ENCODE data around the gene ZBTB20. TPM values are rescaled to one million over a fixed set of nuclear protein-coding genes. Genes with fewer than 3 reads are reported as not detected.

Gene ZBTB20
- total RNA-seq, 1 experiment from 2014 or later, result 1.6 TPM

DNA sequence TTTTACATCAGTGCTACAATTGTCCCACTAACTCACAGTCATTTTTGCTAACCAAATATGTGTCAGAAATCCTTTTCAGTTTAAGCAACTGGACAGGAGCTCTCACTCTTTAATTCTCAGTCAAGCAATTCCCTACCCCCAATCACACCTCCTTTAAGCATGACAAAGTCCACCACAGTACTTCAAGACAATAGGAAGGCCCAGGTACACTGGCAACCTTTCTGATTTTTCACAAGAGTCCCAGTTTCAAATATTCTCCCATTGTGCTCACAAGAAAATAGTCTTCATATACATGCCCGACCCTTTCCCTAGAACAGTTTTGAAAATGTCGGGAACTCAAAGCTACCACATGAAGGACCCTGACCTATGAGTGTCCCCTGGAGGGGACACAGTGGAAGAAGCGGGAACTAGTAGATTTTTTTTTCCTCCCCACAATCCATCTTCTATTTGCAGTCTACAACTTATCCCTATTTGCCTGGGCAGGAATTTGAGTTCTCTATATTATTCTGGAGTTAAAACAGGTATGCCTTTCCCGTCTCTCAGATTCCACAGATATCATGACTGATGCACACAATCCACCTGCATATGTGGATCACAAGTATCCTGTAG lies 439.7 kb downstream of the ZBTB20 start:
- no peak for DNase-seq
- Histone ChIP-seq H4K20me1 (ENCODE audit: insufficient read depth, low read depth, low read length) (no peaks in the 10 kb centered on the region), H3K4me2 (ENCODE audit: low read depth, low read length, poor library complexity, severe bottlenecking) (no peak overlapping the region), H3K4me1 (ENCODE audit: low read length) (no peaks in the 10 kb centered on the region), H3K79me2 (ENCODE audit: low read length) (no peaks in the 10 kb centered on the region), H3K9ac (ENCODE audit: low read length) (no peak overlapping the region), H2AFZ (ENCODE audit: low read length) (no peak overlapping the region), H3K27me3 (ENCODE audit: low read length) (no peaks in the 10 kb centered on the region), H3K36me3 (ENCODE audit: insufficient read depth, low read length) (no peaks in the 10 kb centered on the region), H3K9me3 (ENCODE audit: low read length) (no peaks in the 10 kb centered on the region), H3K9me2 (replicated peaks; ENCODE audit: insufficient read depth, low read length) (no peaks in the 10 kb centered on the region), H3K27ac (ENCODE audit: low read length) (no peak overlapping the region), H3K4me3 (ENCODE audit: low read length) (no peak overlapping the region)

DNA sequence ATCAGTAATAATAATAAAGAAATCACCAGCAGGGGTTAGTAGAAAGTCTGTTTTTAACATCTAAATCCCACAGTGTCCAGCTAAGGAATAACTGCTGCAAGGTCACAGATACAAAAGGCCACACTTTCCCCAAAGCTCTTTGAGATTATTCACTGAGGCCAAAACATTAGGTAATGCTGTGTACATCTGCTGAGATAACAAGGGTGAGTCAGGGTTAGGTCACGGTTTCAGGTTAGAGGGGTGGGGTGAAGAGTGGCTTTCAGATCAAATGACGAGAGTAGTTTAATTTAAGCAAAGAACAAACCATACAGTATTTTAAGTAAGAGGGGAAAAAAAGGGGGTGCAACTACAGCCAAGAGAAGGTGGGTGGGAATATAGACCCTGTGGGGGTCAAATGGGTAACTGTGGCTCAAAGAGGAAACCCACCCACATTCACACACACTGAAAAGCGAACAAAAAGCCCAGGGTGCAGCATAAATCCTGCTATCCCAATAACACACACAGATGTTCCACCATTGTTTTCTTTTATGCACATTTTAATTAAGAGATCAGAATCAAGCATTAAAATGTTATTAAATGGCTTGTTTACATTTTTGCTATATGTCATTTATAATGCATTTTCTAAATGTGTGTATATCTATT lies 440.4 kb downstream of the ZBTB20 start:
- H3K9me2 ChIP-seq (replicated peaks; ENCODE audit: insufficient read depth, low read length), result no peaks in the 10 kb centered on the region
- no peaks in the 10 kb centered on the region for H4K20me1 ChIP-seq (ENCODE audit: insufficient read depth, low read depth, low read length)
- no peak overlapping the region for H2AFZ ChIP-seq (ENCODE audit: low read length)
- no peak overlapping the region for H3K4me3 ChIP-seq (ENCODE audit: low read length)
- H3K79me2 ChIP-seq (ENCODE audit: low read length), result no peaks in the 10 kb centered on the region
- H3K27me3 ChIP-seq (ENCODE audit: low read length), result no peaks in the 10 kb centered on the region
- no peaks in the 10 kb centered on the region for H3K36me3 ChIP-seq (ENCODE audit: insufficient read depth, low read length)
- H3K9ac ChIP-seq (ENCODE audit: low read length), result no peak overlapping the region
- no peak overlapping the region for H3K4me2 ChIP-seq (ENCODE audit: low read depth, low read length, poor library complexity, severe bottlenecking)
- no peaks in the 10 kb centered on the region for H3K9me3 ChIP-seq (ENCODE audit: low read length)
- no peaks in the 10 kb centered on the region for H3K4me1 ChIP-seq (ENCODE audit: low read length)
- no peak for DNase-seq
- no peak overlapping the region for H3K27ac ChIP-seq (ENCODE audit: low read length)

DNA sequence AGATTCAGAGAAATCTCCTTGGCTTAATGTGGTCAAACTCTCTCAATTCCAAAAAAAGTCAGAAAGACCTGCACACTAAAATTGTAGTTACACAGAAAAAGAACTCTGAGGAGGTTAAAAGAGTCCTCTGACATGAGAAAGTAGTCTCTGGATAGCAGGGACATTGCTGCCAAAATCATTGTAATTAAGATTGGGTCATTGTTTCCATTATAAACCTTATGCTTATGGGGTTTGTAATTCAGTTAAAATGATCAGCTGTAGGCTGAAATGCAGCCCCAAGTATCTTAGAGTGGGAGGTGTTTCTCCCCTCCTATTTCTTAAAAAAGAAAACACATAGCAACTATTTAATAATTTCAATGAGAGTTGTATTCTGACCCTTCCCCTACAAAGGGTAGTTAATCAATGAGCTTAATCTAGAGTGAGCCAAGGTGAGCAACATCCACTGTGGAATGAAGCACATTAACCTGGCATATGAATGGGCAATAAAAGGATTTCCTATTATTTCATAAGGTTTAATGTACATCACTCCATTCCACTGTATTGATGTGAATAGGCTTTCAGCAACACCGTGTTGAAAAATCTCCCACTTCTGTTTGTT lies 446.4 kb downstream of the ZBTB20 start:
- no peaks in the 10 kb centered on the region for H3K9me3 ChIP-seq (ENCODE audit: low read length)
- DNase-seq, result no peak
- no peaks in the 10 kb centered on the region for H3K4me1 ChIP-seq (ENCODE audit: low read length)
- no peak overlapping the region for H3K27ac ChIP-seq (ENCODE audit: low read length)
- H3K9ac ChIP-seq (ENCODE audit: low read length), result no peak overlapping the region
- H3K79me2 ChIP-seq (ENCODE audit: low read length), result no peaks in the 10 kb centered on the region
- H3K4me3 ChIP-seq (ENCODE audit: low read length), result no peak overlapping the region
- H3K4me2 ChIP-seq (ENCODE audit: low read depth, low read length, poor library complexity, severe bottlenecking), result no peak overlapping the region
- H3K9me2 ChIP-seq (replicated peaks; ENCODE audit: insufficient read depth, low read length), result no peaks in the 10 kb centered on the region
- no peaks in the 10 kb centered on the region for H4K20me1 ChIP-seq (ENCODE audit: insufficient read depth, low read depth, low read length)
- H3K27me3 ChIP-seq (ENCODE audit: low read length), result no peaks in the 10 kb centered on the region
- no peaks in the 10 kb centered on the region for H3K36me3 ChIP-seq (ENCODE audit: insufficient read depth, low read length)
- H2AFZ ChIP-seq (ENCODE audit: low read length), result no peak overlapping the region

DNA sequence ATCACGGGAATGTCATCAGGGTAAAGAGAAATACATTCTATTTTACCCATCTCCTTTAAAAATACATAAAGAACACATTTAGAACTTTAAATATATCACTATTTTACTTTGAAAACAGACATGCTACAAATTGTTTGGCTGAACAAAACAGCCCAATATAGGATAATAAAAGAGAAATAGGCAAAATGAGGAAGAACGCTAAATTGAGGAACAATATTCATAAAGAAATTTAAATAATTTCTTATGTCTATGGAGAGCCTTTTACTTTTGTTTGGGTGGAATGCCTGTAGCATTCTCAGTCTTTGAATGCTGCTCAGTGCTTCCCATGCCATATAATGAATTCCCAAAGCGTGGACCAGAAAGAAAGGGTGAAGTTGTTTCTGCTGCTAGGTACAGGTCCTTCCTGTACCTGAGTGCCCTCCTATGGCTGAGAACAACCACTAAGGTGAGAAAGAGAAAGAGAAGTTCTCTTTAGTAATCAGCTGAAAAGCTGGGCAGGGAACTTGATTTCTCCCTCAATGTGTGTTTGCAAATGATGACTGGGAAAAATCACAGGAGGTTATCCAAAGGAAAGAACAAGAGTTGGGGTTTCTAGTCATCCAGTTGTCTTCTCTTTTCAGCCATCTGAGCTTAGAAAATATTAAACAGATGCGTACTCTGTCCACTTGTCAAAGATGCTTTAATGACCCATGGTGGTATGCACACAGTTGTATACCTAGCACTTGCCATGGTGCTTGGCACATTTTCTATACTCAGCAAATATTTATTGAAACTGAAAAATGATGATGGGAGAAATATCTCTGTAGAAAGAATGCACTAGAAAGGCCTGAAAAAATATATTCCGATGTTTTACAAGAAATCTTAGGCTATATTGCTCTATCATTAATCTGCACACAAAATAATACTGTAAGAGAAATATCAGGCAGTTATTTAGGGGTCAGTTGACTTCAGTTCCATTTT lies 448.7 kb downstream of the ZBTB20 start:
- Histone ChIP-seq H4K20me1 (ENCODE audit: insufficient read depth, low read depth, low read length) (no peaks in the 10 kb centered on the region), H3K79me2 (ENCODE audit: low read length) (no peaks in the 10 kb centered on the region), H3K36me3 (ENCODE audit: insufficient read depth, low read length) (no peaks in the 10 kb centered on the region), H3K4me3 (ENCODE audit: low read length) (no peak overlapping the region), H3K4me2 (ENCODE audit: low read depth, low read length, poor library complexity, severe bottlenecking) (no peak overlapping the region), H3K27me3 (ENCODE audit: low read length) (no peaks in the 10 kb centered on the region), H3K4me1 (ENCODE audit: low read length) (no peaks in the 10 kb centered on the region), H3K9me3 (ENCODE audit: low read length) (no peaks in the 10 kb centered on the region), H3K9me2 (replicated peaks; ENCODE audit: insufficient read depth, low read length) (no peaks in the 10 kb centered on the region), H2AFZ (ENCODE audit: low read length) (no peak overlapping the region), H3K27ac (ENCODE audit: low read length) (no peak overlapping the region), H3K9ac (ENCODE audit: low read length) (no peak overlapping the region)
- DNase-seq, result no peak

DNA sequence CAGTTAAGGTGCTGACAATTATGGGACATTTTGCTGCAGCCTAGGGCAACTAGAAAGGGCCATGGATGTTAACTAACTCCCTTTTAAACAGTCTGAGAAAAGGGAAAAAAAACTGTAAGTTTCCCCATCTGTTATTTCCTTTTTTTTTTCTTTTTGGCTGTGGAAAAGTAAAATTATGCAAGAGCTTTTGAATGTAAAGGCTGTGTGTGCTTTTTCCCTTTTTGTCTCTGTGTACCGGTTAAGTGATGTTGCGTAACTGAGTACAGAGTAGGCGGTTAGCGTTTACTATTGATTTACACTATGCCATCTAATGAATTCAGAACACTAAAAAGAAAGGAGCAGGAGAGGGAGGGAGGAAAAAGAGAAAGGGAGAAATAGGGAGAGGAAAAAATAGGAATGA lies 449.7 kb downstream of the ZBTB20 start:
- H4K20me1 ChIP-seq (ENCODE audit: insufficient read depth, low read depth, low read length), result no peaks in the 10 kb centered on the region
- no peaks in the 10 kb centered on the region for H3K9me2 ChIP-seq (replicated peaks; ENCODE audit: insufficient read depth, low read length)
- no peak overlapping the region for H3K27ac ChIP-seq (ENCODE audit: low read length)
- no peaks in the 10 kb centered on the region for H3K9me3 ChIP-seq (ENCODE audit: low read length)
- no peaks in the 10 kb centered on the region for H3K27me3 ChIP-seq (ENCODE audit: low read length)
- H3K79me2 ChIP-seq (ENCODE audit: low read length), result no peaks in the 10 kb centered on the region
- H2AFZ ChIP-seq (ENCODE audit: low read length), result no peak overlapping the region
- H3K4me1 ChIP-seq (ENCODE audit: low read length), result no peaks in the 10 kb centered on the region
- no peaks in the 10 kb centered on the region for H3K36me3 ChIP-seq (ENCODE audit: insufficient read depth, low read length)
- no peak overlapping the region for H3K9ac ChIP-seq (ENCODE audit: low read length)
- H3K4me3 ChIP-seq (ENCODE audit: low read length), result no peak overlapping the region
- H3K4me2 ChIP-seq (ENCODE audit: low read depth, low read length, poor library complexity, severe bottlenecking), result no peak overlapping the region
- no peak for DNase-seq

DNA sequence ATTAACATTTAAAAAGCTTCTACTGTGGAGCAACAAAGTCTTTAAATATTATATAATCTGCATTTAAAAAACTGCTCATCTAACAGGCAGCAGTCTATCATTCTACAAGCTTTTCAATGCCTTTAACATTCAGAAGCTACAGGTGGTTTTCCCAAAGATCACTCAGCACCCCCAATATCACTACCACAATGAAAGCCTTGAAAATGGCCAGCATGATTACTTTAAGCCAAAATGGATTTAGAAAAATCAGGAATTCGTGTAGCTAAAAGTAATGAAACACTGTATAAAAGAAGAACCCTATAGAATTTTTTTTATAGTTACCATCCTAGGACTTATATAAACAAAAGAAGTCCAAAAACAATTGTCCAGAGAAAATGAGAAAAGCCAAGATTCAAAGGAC lies 452.8 kb downstream of the ZBTB20 start:
- DNase-seq, result no peak
- H3K9me3 ChIP-seq (ENCODE audit: low read length), result no peaks in the 10 kb centered on the region
- no peaks in the 10 kb centered on the region for H4K20me1 ChIP-seq (ENCODE audit: insufficient read depth, low read depth, low read length)
- no peaks in the 10 kb centered on the region for H3K36me3 ChIP-seq (ENCODE audit: insufficient read depth, low read length)
- H3K4me3 ChIP-seq (ENCODE audit: low read length), result no peak overlapping the region
- no peak overlapping the region for H3K4me2 ChIP-seq (ENCODE audit: low read depth, low read length, poor library complexity, severe bottlenecking)
- H3K9me2 ChIP-seq (replicated peaks; ENCODE audit: insufficient read depth, low read length), result no peaks in the 10 kb centered on the region
- H3K4me1 ChIP-seq (ENCODE audit: low read length), result no peaks in the 10 kb centered on the region
- no peak overlapping the region for H3K27ac ChIP-seq (ENCODE audit: low read length)
- H2AFZ ChIP-seq (ENCODE audit: low read length), result no peak overlapping the region
- H3K79me2 ChIP-seq (ENCODE audit: low read length), result no peaks in the 10 kb centered on the region
- H3K27me3 ChIP-seq (ENCODE audit: low read length), result no peaks in the 10 kb centered on the region
- H3K9ac ChIP-seq (ENCODE audit: low read length), result no peak overlapping the region

DNA sequence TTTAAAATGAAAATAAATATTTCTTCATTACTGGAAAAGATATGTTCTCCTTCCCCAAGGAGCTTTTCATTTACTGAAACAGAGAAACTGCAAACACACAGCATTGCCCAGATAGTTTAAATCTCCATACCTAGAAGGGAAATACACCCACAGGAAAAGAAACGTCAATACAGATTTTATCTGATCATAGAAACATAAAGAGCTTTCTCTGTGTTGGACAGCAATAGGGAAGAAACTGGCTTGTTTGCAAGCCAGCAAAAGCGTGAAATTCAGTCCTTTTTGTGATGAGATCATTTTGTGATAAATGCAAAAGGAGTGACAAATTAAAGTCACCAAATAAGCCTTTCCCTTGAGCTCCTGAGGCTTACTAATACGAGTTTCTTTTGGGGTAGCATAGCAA lies 455.2 kb downstream of the ZBTB20 start:
- Histone ChIP-seq H4K20me1 (ENCODE audit: insufficient read depth, low read depth, low read length) (no peaks in the 10 kb centered on the region), H3K4me2 (ENCODE audit: low read depth, low read length, poor library complexity, severe bottlenecking) (no peak overlapping the region), H3K27ac (ENCODE audit: low read length) (no peak overlapping the region), H3K9me3 (ENCODE audit: low read length) (no peaks in the 10 kb centered on the region), H3K9ac (ENCODE audit: low read length) (no peak overlapping the region), H3K27me3 (ENCODE audit: low read length) (no peaks in the 10 kb centered on the region), H3K4me3 (ENCODE audit: low read length) (no peak overlapping the region), H3K79me2 (ENCODE audit: low read length) (no peaks in the 10 kb centered on the region), H2AFZ (ENCODE audit: low read length) (no peak overlapping the region), H3K4me1 (ENCODE audit: low read length) (no peaks in the 10 kb centered on the region), H3K9me2 (replicated peaks; ENCODE audit: insufficient read depth, low read length) (no peaks in the 10 kb centered on the region), H3K36me3 (ENCODE audit: insufficient read depth, low read length) (no peaks in the 10 kb centered on the region)
- DNase-seq, result no peak

DNA sequence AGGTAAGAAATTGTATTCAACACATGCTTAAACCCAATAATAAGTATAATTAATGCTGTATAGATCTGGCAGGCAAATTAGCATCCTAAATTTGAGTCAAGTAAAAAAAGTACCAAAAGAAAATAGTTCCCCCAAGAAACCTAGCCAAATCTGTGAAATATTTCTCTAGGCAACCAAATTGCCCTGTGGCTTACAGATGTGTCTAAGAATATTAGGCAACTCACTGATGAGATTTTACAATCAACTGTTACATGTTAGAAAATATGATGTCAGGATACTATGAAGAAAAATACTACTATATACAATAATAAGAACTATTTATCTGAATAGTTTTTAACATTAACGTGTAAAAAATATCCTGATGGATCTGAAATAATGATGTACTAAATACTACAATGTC lies 456.2 kb downstream of the ZBTB20 start:
- Histone ChIP-seq H3K36me3 (ENCODE audit: insufficient read depth, low read length) (no peaks in the 10 kb centered on the region), H3K27ac (ENCODE audit: low read length) (no peak overlapping the region), H3K27me3 (ENCODE audit: low read length) (no peaks in the 10 kb centered on the region), H3K9ac (ENCODE audit: low read length) (no peak overlapping the region), H3K9me2 (replicated peaks; ENCODE audit: insufficient read depth, low read length) (no peaks in the 10 kb centered on the region), H2AFZ (ENCODE audit: low read length) (no peak overlapping the region), H3K9me3 (ENCODE audit: low read length) (no peaks in the 10 kb centered on the region), H3K4me1 (ENCODE audit: low read length) (no peaks in the 10 kb centered on the region), H3K4me2 (ENCODE audit: low read depth, low read length, poor library complexity, severe bottlenecking) (no peak overlapping the region), H3K4me3 (ENCODE audit: low read length) (no peak overlapping the region), H3K79me2 (ENCODE audit: low read length) (no peaks in the 10 kb centered on the region), H4K20me1 (ENCODE audit: insufficient read depth, low read depth, low read length) (no peaks in the 10 kb centered on the region)
- DNase-seq, result no peak

Measured in Karpas-422 (cell line).